NCI-H2081 treated with DMSO at 0.1 percent for 48 hours (cell line): ENCODE measurements around the gene CD302.
"Not testable (repeated sequence)": the region's sequence is repeated elsewhere in the genome, so short reads cannot be mapped to it uniquely, and the experiment has no call there.

ENCODE experiments used
- DNase-seq: peaks from one replicate; lab custom pipeline; 2025; lab: John Stamatoyannopoulos, UW

The CD302 gene

GRCh38 chr2:159793326-159793725 is 4.7 kb downstream of the CD302 start:
- DNase-seq: no peak

- DNase-seq: no peak
Measured at GRCh38 chr2:159792599-159792998, 5.4 kb downstream of the CD302 start.

GRCh38 chr2:159792036-159792435 is 6.0 kb downstream of the CD302 start:
- DNase-seq: no peak

- no peak for DNase-seq
Measured at GRCh38 chr2:159790323-159790722, 7.7 kb downstream of the CD302 start.

- DNase-seq: no peak
Measured at GRCh38 chr2:159788253-159788652, 9.8 kb downstream of the CD302 start.

- not testable (repeated sequence) for DNase-seq
Measured at GRCh38 chr2:159787647-159788046, 10.4 kb downstream of the CD302 start.

GRCh38 chr2:159786938-159787337 is 11.1 kb downstream of the CD302 start:
- no peak for DNase-seq

- no peak for DNase-seq
Measured at GRCh38 chr2:159785195-159785594, 12.8 kb downstream of the CD302 start.

GRCh38 chr2:159784744-159785143 is 13.3 kb downstream of the CD302 start:
- DNase-seq: not testable (repeated sequence)

GRCh38 chr2:159783556-159783955 is 14.5 kb downstream of the CD302 start:
- DNase-seq: no peak

GRCh38 chr2:159776321-159776720 is 21.7 kb downstream of the CD302 start:
- DNase-seq: no peak

GRCh38 chr2:159775021-159775420 is 23.0 kb downstream of the CD302 start:
- no peak for DNase-seq

GRCh38 chr2:159774370-159774990 is 23.5 kb downstream of the CD302 start:
- no peak for DNase-seq

- no peak for DNase-seq
Measured at GRCh38 chr2:159773886-159774285, 24.1 kb downstream of the CD302 start.

GRCh38 chr2:159773426-159773825 is 24.6 kb downstream of the CD302 start:
- DNase-seq: no peak

- DNase-seq: no peak
Measured at GRCh38 chr2:159769147-159769546, 28.9 kb downstream of the CD302 start.

- no peak for DNase-seq
Measured at GRCh38 chr2:159762075-159762474, 35.9 kb downstream of the CD302 start.

- DNase-seq: no peak
Measured at GRCh38 chr2:159760326-159760725, 37.7 kb downstream of the CD302 start.

GRCh38 chr2:159759577-159759976 is 38.4 kb downstream of the CD302 start:
- no peak for DNase-seq

- no peak for DNase-seq
Measured at GRCh38 chr2:159758686-159759085, 39.3 kb downstream of the CD302 start.

- no peak for DNase-seq
Measured at GRCh38 chr2:159758239-159758638, 39.8 kb downstream of the CD302 start.

GRCh38 chr2:159755788-159756187 is 42.2 kb downstream of the CD302 start:
- no peak for DNase-seq

GRCh38 chr2:159755014-159755413 is 43.0 kb downstream of the CD302 start:
- no peak for DNase-seq

GRCh38 chr2:159753797-159754196 is 44.2 kb downstream of the CD302 start:
- no peak for DNase-seq

- no peak for DNase-seq
Measured at GRCh38 chr2:159750873-159751272, 47.1 kb downstream of the CD302 start.
